Measurements from ENCODE around the gene AKIRIN2. TPM values are rescaled to one million over a fixed set of nuclear protein-coding genes. Genes with fewer than 3 reads are reported as not detected.
A peak's percentile ranks its signal among the peaks of the same experiment; 100 is the strongest.

AKIRIN2 gene
- total and polyA plus RNA-seq, 2 of the 13 experiments (the other 11 are each of a cell fraction or from before 2014, with no cell fraction given): 15.6 to 23.4 TPM

GRCh38 chr6:87672641-87673040 lies 29.4 kb downstream of the AKIRIN2 start (continued):
- TF ChIP-seq, protein P1, sequence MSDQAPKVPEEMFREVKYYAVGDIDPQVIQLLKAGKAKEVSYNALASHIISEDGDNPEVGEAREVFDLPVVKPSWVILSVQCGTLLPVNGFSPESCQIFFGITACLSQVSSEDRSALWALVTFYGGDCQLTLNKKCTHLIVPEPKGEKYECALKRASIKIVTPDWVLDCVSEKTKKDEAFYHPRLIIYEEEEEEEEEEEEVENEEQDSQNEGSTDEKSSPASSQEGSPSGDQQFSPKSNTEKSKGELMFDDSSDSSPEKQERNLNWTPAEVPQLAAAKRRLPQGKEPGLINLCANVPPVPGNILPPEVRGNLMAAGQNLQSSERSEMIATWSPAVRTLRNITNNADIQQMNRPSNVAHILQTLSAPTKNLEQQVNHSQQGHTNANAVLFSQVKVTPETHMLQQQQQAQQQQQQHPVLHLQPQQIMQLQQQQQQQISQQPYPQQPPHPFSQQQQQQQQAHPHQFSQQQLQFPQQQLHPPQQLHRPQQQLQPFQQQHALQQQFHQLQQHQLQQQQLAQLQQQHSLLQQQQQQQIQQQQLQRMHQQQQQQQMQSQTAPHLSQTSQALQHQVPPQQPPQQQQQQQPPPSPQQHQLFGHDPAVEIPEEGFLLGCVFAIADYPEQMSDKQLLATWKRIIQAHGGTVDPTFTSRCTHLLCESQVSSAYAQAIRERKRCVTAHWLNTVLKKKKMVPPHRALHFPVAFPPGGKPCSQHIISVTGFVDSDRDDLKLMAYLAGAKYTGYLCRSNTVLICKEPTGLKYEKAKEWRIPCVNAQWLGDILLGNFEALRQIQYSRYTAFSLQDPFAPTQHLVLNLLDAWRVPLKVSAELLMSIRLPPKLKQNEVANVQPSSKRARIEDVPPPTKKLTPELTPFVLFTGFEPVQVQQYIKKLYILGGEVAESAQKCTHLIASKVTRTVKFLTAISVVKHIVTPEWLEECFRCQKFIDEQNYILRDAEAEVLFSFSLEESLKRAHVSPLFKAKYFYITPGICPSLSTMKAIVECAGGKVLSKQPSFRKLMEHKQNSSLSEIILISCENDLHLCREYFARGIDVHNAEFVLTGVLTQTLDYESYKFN (CRISPR knock-in tag; conservative IDR thresholded peaks at IDR 0.05): peak; percentile 59
- TF ChIP-seq NFE2 (CRISPR knock-in tag; IDR thresholded peaks at IDR 0.05): no peak
- TF ChIP-seq, protein P2, sequence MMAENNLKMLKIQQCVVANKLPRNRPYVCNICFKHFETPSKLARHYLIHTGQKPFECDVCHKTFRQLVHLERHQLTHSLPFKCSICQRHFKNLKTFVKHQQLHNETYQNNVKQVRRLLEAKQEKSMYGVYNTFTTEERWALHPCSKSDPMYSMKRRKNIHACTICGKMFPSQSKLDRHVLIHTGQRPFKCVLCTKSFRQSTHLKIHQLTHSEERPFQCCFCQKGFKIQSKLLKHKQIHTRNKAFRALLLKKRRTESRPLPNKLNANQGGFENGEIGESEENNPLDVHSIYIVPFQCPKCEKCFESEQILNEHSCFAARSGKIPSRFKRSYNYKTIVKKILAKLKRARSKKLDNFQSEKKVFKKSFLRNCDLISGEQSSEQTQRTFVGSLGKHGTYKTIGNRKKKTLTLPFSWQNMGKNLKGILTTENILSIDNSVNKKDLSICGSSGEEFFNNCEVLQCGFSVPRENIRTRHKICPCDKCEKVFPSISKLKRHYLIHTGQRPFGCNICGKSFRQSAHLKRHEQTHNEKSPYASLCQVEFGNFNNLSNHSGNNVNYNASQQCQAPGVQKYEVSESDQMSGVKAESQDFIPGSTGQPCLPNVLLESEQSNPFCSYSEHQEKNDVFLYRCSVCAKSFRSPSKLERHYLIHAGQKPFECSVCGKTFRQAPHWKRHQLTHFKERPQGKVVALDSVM (CRISPR knock-in tag; IDR thresholded peaks at IDR 0.05): no peak
- TF ChIP-seq, protein P3, sequence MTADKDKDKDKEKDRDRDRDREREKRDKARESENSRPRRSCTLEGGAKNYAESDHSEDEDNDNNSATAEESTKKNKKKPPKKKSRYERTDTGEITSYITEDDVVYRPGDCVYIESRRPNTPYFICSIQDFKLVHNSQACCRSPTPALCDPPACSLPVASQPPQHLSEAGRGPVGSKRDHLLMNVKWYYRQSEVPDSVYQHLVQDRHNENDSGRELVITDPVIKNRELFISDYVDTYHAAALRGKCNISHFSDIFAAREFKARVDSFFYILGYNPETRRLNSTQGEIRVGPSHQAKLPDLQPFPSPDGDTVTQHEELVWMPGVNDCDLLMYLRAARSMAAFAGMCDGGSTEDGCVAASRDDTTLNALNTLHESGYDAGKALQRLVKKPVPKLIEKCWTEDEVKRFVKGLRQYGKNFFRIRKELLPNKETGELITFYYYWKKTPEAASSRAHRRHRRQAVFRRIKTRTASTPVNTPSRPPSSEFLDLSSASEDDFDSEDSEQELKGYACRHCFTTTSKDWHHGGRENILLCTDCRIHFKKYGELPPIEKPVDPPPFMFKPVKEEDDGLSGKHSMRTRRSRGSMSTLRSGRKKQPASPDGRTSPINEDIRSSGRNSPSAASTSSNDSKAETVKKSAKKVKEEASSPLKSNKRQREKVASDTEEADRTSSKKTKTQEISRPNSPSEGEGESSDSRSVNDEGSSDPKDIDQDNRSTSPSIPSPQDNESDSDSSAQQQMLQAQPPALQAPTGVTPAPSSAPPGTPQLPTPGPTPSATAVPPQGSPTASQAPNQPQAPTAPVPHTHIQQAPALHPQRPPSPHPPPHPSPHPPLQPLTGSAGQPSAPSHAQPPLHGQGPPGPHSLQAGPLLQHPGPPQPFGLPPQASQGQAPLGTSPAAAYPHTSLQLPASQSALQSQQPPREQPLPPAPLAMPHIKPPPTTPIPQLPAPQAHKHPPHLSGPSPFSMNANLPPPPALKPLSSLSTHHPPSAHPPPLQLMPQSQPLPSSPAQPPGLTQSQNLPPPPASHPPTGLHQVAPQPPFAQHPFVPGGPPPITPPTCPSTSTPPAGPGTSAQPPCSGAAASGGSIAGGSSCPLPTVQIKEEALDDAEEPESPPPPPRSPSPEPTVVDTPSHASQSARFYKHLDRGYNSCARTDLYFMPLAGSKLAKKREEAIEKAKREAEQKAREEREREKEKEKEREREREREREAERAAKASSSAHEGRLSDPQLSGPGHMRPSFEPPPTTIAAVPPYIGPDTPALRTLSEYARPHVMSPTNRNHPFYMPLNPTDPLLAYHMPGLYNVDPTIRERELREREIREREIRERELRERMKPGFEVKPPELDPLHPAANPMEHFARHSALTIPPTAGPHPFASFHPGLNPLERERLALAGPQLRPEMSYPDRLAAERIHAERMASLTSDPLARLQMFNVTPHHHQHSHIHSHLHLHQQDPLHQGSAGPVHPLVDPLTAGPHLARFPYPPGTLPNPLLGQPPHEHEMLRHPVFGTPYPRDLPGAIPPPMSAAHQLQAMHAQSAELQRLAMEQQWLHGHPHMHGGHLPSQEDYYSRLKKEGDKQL (CRISPR knock-in tag; IDR thresholded peaks at IDR 0.05; ENCODE audit: low read depth): peak; percentile 55; the same call in 1 of the 2 replicates
- no peak for TF ChIP-seq SIN3B (IDR thresholded peaks at IDR 0.05; ENCODE audit: low read length)
- TF ChIP-seq ZBTB10 (CRISPR knock-in tag; IDR thresholded peaks at IDR 0.05; ENCODE audit: borderline replicate concordance): no peak
- TF ChIP-seq CREM (IDR thresholded peaks at IDR 0.05): peak; percentile 65; the same call in 1 of the 2 replicates
- TF ChIP-seq CREM (CRISPR knock-in tag; IDR thresholded peaks at IDR 0.05): no peak
- no peak for TF ChIP-seq JUNB (CRISPR knock-in tag; IDR thresholded peaks at IDR 0.05; ENCODE audit: borderline replicate concordance)
- TF ChIP-seq GFI1 (CRISPR knock-in tag; IDR thresholded peaks at IDR 0.05; ENCODE audit: borderline replicate concordance): peak; percentile 57; the same call in 1 of the 2 replicates
- TF ChIP-seq HNF4A (CRISPR knock-in tag; IDR thresholded peaks at IDR 0.05): peak; percentile 23; the same call in 1 of the 2 replicates
- peak; percentile 40; the same call in 1 of the 2 replicates for TF ChIP-seq CEBPG (CRISPR knock-in tag; IDR thresholded peaks at IDR 0.05)
- peak; percentile 66; the same call in 1 of the 2 replicates for TF ChIP-seq FOXA3 (CRISPR knock-in tag; IDR thresholded peaks at IDR 0.05)
- TF ChIP-seq KAT8 (CRISPR knock-in tag; IDR thresholded peaks at IDR 0.05): no peak
- TF ChIP-seq CSRNP1 (CRISPR knock-in tag; IDR thresholded peaks at IDR 0.05): no peak
